ENCODE measurements around the gene PTP4A2. TPM values are rescaled to one million over a fixed set of nuclear protein-coding genes. Genes with fewer than 3 reads are reported as not detected.

PTP4A2 gene
- total and polyA plus RNA-seq, 2 of the 8 experiments (the other 6 are each of a cell fraction or from before 2014, with no cell fraction given): 87.4 to 214 TPM

DNA sequence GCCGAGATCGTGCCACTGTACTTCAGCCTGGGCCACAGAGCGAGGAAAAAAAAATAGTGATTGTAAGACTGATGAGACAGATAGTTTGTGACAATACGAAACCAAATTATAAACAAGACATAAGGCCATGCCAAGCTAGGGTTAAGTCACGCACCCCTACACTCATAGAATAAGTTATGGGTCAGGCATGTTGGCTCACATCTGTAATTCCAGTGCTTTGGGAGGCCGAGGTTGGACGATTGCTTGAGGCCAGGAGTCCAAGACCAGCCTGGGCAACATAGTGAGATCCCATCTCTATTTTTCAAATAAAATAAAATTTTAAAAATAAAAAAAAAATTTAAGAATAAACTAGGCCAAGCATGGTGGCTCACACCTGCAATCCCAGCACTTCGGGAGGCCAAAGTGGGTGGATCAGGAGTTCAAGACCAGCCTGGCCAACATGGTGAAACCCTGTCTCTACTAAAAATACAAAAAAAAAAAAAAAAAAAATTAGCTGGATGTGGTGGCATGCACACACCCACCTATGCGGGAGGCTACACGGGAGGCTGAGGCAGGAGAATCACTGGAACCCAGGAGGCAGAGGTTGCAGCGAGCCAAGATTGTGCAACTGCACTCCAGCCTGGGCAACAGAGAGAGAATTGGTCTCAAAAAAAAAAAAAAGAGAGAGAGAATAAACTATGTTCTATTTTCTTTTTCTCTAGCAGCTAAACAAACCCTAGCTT lies 72.3 kb downstream of the PTP4A2 start (continued):
- TF ChIP-seq EGR1 (IDR thresholded peaks at IDR 0.05; ENCODE audit: borderline replicate concordance, low read depth, low read length) (no peak), CTBP2 (IDR thresholded peaks at IDR 0.05; ENCODE audit: borderline replicate concordance, insufficient read depth, insufficient read length, low read length) (no peak)
